ENCODE measurements around the gene CD58. TPM values are rescaled to one million over a fixed set of nuclear protein-coding genes. Genes with fewer than 3 reads are reported as not detected.
A peak's percentile ranks its signal among the peaks of the same experiment; 100 is the strongest.

Gene CD58
- total RNA-seq, 1 donor: 23.5 TPM

GRCh38 chr1:116508085-116508983 lies 62.5 kb downstream of the CD58 start:
- Histone ChIP-seq H3K79me2 (ENCODE audit: insufficient read depth, low read length) (no peaks in the 10 kb centered on the region), H3K4me2 (ENCODE audit: insufficient read depth, low read length) (peak overlapping the region; percentile 63), H3K36me3 (ENCODE audit: insufficient read depth, low read length) (no peaks in the 10 kb centered on the region), H3K27ac (ENCODE audit: low read depth, low read length) (peak overlapping the region; percentile 90), H3K4me1 (ENCODE audit: insufficient read depth, low read length) (peaks cover 28% of the 10 kb centered on the region), H3K27me3 (ENCODE audit: insufficient read depth, low read length) (no peaks in the 10 kb centered on the region), H4K20me1 (ENCODE audit: insufficient read depth, low read length) (no peaks in the 10 kb centered on the region), H2AFZ (ENCODE audit: low read length) (no peak overlapping the region), H3K9me3 (ENCODE audit: low read depth, low read length) (no peaks in the 10 kb centered on the region), H3K4me3 (ENCODE audit: insufficient read depth, low read length) (no peak overlapping the region)
- no peak for TF ChIP-seq CTCF (IDR thresholded peaks at IDR 0.05; ENCODE audit: extremely low read depth, low read depth, low read length)
- no peak for DNase-seq (ENCODE audit: insufficient read length, low spot score, missing footprints)

GRCh38 chr1:116507631-116508030 lies 63.2 kb downstream of the CD58 start:
- H2AFZ ChIP-seq (ENCODE audit: low read length): no peak overlapping the region
- no peak for DNase-seq (ENCODE audit: insufficient read length, low spot score, missing footprints)
- TF ChIP-seq CTCF (IDR thresholded peaks at IDR 0.05; ENCODE audit: extremely low read depth, low read depth, low read length): no peak
- no peaks in the 10 kb centered on the region for H3K9me3 ChIP-seq (ENCODE audit: low read depth, low read length)
- H3K4me3 ChIP-seq (ENCODE audit: insufficient read depth, low read length): no peak overlapping the region
- no peaks in the 10 kb centered on the region for H4K20me1 ChIP-seq (ENCODE audit: insufficient read depth, low read length)
- peaks cover 28% of the 10 kb centered on the region for H3K4me1 ChIP-seq (ENCODE audit: insufficient read depth, low read length)
- no peaks in the 10 kb centered on the region for H3K79me2 ChIP-seq (ENCODE audit: insufficient read depth, low read length)
- H3K27me3 ChIP-seq (ENCODE audit: insufficient read depth, low read length): no peaks in the 10 kb centered on the region
- H3K36me3 ChIP-seq (ENCODE audit: insufficient read depth, low read length): no peaks in the 10 kb centered on the region
- H3K27ac ChIP-seq (ENCODE audit: low read depth, low read length): no peak overlapping the region
- no peak overlapping the region for H3K4me2 ChIP-seq (ENCODE audit: insufficient read depth, low read length)

GRCh38 chr1:116506132-116507004 lies 64.5 kb downstream of the CD58 start:
- peaks cover 28% of the 10 kb centered on the region for H3K4me1 ChIP-seq (ENCODE audit: insufficient read depth, low read length)
- H3K4me3 ChIP-seq (ENCODE audit: insufficient read depth, low read length): no peak overlapping the region
- no peak overlapping the region for H2AFZ ChIP-seq (ENCODE audit: low read length)
- TF ChIP-seq CTCF (IDR thresholded peaks at IDR 0.05; ENCODE audit: extremely low read depth, low read depth, low read length): no peak
- DNase-seq (ENCODE audit: insufficient read length, low spot score, missing footprints): no peak
- no peaks in the 10 kb centered on the region for H3K79me2 ChIP-seq (ENCODE audit: insufficient read depth, low read length)
- no peaks in the 10 kb centered on the region for H3K27me3 ChIP-seq (ENCODE audit: insufficient read depth, low read length)
- H3K4me2 ChIP-seq (ENCODE audit: insufficient read depth, low read length): no peak overlapping the region
- H3K27ac ChIP-seq (ENCODE audit: low read depth, low read length): no peak overlapping the region
- H3K9me3 ChIP-seq (ENCODE audit: low read depth, low read length): no peaks in the 10 kb centered on the region
- no peaks in the 10 kb centered on the region for H3K36me3 ChIP-seq (ENCODE audit: insufficient read depth, low read length)
- no peaks in the 10 kb centered on the region for H4K20me1 ChIP-seq (ENCODE audit: insufficient read depth, low read length)

Data from osteoblast (primary cell).